KG1 (cell line): ENCODE data around the gene ZNF10.

ENCODE experiments used
- DNase-seq: peaks from one replicate; lab custom pipeline; 2025; lab: John Stamatoyannopoulos, UW

ZNF10 gene

DNA sequence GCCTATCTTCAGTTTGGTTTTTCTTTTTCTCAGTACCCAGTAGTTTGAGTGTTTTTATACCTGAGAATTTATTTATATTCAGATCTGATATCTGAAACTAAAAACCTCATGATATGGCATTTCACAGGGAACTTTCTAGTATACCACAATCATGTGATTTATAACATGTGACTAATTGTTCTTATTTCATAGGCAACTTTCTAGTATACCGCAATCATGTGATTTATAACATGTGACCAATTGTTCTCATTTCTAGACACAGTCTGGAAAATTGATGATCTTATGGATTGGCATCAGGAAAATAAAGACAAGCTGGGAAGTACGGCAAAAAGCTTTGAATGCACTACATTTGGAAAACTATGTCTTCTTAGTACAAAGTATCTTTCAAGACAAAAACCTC is 71.5 kb downstream of the ZNF10 start:
- no peak for DNase-seq

DNA sequence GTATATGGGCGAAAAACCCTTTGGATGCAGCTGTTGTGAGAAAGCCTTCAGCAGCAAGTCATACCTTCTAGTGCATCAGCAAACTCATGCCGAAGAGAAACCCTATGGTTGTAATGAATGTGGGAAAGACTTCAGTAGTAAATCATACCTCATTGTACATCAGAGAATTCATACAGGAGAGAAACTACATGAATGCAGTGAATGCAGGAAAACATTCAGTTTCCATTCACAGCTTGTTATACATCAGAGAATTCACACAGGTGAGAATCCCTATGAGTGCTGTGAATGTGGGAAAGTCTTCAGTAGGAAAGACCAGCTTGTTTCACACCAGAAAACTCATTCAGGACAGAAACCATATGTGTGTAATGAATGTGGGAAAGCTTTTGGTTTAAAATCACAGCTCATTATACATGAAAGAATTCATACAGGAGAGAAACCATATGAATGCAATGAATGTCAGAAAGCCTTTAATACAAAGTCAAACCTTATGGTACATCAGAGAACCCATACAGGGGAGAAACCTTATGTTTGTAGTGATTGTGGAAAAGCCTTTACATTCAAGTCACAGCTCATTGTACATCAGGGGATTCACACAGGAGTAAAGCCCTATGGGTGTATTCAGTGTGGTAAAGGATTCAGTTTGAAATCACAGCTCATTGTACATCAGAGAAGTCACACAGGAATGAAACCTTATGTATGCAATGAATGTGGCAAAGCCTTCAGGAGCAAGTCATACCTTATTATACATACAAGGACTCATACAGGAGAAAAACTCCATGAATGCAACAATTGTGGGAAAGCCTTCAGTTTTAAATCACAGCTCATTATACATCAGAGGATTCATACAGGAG is 72.3 kb downstream of the ZNF10 start:
- no peak for DNase-seq

DNA sequence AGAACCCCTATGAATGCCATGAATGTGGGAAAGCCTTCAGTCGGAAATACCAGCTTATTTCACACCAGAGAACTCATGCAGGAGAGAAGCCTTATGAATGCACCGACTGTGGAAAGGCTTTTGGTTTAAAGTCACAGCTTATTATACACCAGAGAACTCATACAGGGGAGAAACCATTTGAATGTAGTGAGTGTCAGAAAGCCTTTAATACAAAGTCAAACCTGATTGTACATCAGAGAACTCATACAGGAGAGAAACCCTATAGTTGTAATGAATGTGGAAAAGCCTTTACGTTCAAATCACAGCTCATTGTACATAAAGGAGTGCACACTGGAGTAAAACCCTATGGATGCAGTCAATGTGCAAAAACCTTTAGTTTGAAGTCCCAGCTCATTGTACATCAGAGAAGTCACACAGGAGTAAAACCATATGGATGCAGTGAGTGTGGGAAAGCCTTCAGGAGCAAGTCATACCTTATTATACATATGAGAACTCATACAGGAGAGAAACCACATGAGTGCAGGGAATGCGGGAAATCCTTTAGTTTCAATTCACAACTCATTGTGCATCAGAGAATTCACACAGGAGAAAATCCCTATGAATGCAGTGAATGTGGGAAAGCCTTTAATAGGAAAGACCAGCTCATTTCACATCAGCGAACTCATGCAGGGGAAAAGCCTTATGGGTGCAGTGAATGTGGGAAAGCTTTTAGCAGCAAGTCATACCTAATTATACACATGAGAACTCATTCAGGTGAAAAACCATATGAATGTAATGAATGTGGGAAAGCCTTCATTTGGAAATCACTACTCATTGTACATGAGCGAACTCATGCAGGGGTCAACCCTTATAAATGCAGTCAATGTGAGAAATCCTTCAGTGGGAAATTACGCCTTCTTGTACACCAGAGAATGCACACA is 73.2 kb downstream of the ZNF10 start:
- DNase-seq, result no peak

DNA sequence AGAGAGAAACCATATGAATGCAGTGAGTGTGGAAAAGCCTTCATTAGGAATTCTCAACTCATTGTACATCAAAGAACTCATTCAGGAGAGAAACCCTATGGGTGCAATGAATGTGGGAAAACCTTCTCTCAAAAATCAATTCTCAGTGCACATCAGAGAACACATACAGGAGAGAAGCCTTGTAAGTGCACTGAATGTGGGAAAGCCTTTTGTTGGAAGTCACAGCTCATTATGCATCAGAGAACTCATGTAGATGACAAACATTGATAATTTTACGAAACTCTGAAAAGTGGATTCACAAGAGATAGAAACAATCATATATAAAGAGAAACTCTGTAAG is 73.8 kb downstream of the ZNF10 start:
- DNase-seq, result no peak

DNA sequence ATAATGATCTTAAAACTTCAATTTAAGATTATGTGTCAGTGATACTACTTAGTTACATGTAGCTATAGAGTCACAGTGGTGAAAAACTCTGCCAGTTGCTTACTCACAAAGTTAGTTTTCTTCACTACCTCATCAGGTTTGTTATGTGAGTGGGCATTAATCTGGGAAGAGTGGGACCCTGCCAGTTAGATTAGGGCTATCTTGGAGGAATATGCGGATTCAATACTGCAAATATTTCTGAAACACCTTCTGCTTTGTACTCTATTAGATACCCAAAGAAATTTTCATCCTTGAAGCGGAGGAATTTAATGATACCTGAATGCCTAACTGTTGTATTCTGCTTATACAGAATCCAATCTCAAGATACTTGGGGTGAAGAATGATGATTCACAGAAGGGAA is 76.0 kb downstream of the ZNF10 start:
- no peak for DNase-seq
